Activated T-helper 2 cell treated with anti-CD3 and anti-CD28 coated beads, Interferon-gamma antibody, Interleukin-2, Interleukin-4, amounts not matched to agents 10 μg/mL and 5 μg/mL and 100 μg/mL, durations not matched to agents 14 hours and 24 hours and 36 hours (primary cell): ENCODE data around the gene CLRN1. TPM values are rescaled to one million over a fixed set of nuclear protein-coding genes. Genes with fewer than 3 reads are reported as not detected.

Experiments
- DNase-seq: peaks from one replicate; pipeline ENCODE4 v3.0.0; 2021; ENCODE audit warnings: low spot score
- H3K27ac Mint-ChIP-seq: one replicate; pipeline ENCODE4 v1.8.0; 2021; ENCODE audit warnings: mixed read lengths
- H3K27me3 Mint-ChIP-seq: one replicate; pipeline ENCODE4 v1.8.0; 2021; ENCODE audit warnings: low read depth, mixed read lengths
- H3K36me3 Mint-ChIP-seq: one replicate; pipeline ENCODE4 v1.8.0; 2021; ENCODE audit warnings: low read depth, mixed read lengths
- H3K4me1 Mint-ChIP-seq: one replicate; pipeline ENCODE4 v1.8.0; 2021; ENCODE audit warnings: low read depth, mixed read lengths
- H3K4me3 Mint-ChIP-seq: one replicate; pipeline ENCODE4 v1.8.0; 2021; ENCODE audit warnings: low read depth, mild to moderate bottlenecking, moderate library complexity, mixed read lengths
- H3K9me3 Mint-ChIP-seq: one replicate; pipeline ENCODE4 v1.8.0; 2021; ENCODE audit warnings: mixed read lengths
- intact Hi-C: fragments of 100-400 bp; cut with micrococcal nuclease; formaldehyde crosslinking; loops from one replicate; pipeline ENCODE4 v1.15.1; 2023
- total RNA-seq: library from RNA; stranded (reverse); gene quantifications from 2 replicates; pipeline ENCODE4 v1.2.3, GENCODE V29; 2022

The CLRN1 gene
- total RNA-seq, 1 donor from 2014 or later, result not detected

DNA sequence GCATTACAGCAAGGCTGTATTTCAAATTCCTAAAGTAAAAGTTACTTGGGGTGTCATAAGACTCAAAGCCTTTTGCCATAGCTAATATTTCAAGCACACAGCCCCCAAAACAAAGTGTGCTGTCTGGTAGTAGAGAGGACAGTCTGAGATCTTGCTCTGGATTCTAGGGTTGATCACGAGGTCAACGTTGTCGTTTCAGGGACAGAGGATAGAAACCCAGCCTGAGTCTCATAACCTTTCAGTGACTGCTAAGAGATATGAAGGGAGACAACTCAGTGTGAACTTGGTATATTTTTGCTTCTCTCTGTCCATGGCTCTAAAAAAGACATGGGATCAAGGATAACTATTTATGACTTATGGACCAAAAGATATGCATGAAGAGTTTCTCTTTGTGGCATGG, 41.7 kb downstream of the CLRN1 start:
- no peaks in the 10 kb centered on the region for H3K36me3 Mint-ChIP-seq
- H3K27me3 Mint-ChIP-seq, result peaks cover 7% of the 10 kb centered on the region
- intact Hi-C loops, result no loop called here
- H3K4me3 Mint-ChIP-seq, result no peak overlapping the region
- no peak for DNase-seq
- peaks cover 16% of the 10 kb centered on the region for H3K4me1 Mint-ChIP-seq
- H3K27ac Mint-ChIP-seq, result no peak overlapping the region
- H3K9me3 Mint-ChIP-seq, result no peaks in the 10 kb centered on the region

- Mint-ChIP-seq H3K27me3 (peaks cover 5% of the 10 kb centered on the region), H3K4me3 (no peak overlapping the region), H3K27ac (no peak overlapping the region), H3K9me3 (no peaks in the 10 kb centered on the region), H3K4me1 (peaks cover 7% of the 10 kb centered on the region), H3K36me3 (no peaks in the 10 kb centered on the region)
- DNase-seq, result no peak
- intact Hi-C loops, result loop anchor here (5.0 to 10.0 kb wide), 2 partner anchors 159 to 357 kb away; partner anchors contain the start of gene MED12L
Measured at GRCh38 chr3:150928234-150928633, 44.3 kb downstream of the CLRN1 start.

DNA sequence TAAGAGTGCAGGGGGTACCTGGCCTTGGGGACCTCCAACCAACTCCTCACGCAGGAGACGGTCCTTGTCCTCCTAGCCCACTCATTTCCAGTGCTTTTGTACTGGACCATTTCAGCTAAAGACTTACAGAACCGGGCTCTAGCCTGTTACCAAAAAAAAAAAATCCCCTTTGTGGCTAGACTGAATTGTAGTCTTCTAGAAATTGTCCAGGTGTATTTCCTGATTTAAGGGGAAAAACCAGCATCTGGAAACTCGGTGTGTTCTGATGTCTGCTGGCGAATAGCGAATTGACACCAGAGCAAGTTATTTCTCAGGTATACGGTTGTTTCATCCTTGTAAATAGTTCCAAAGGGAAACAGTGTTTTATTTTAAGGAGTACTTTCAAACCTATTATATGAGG, 46.2 kb downstream of the CLRN1 start:
- H3K9me3 Mint-ChIP-seq, result no peaks in the 10 kb centered on the region
- peak overlapping the region; percentile 45 for H3K4me3 Mint-ChIP-seq
- no peak overlapping the region for H3K27ac Mint-ChIP-seq
- intact Hi-C loops, result loop anchor here (5.0 to 10.0 kb wide), 2 partner anchors 161 to 358 kb away; partner anchors contain the start of gene MED12L
- no peaks in the 10 kb centered on the region for H3K36me3 Mint-ChIP-seq
- peaks cover 7% of the 10 kb centered on the region for H3K27me3 Mint-ChIP-seq
- DNase-seq, result no peak
- H3K4me1 Mint-ChIP-seq, result no peaks in the 10 kb centered on the region

DNA sequence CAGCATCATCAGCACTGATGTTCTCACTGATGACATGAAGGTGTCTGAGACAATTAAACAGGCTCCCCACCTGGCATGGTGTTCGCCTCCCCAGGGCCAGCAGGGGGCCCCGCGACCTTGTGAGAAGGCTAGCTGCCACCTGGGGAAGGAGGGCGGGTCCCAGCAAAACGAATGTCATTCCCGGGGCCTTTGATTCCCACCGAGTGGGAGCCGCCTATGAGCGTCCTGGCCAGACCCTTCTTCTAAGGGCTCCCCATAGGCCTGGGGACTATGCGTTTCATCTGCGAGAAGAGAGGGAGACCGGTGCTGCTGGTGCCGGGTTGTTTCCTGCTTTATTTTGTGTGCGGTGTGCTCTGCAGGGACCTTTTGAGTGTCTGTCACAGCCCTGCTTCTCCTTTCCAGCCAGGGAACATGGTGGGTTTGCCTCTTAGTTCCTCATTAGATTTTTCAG, 46.8 kb downstream of the CLRN1 start:
- peak; percentile 41 for DNase-seq
- Mint-ChIP-seq H3K4me3 (peak overlapping the region; percentile 45), H3K4me1 (no peaks in the 10 kb centered on the region), H3K36me3 (no peaks in the 10 kb centered on the region), H3K27me3 (peaks cover 9% of the 10 kb centered on the region), H3K27ac (no peak overlapping the region), H3K9me3 (no peaks in the 10 kb centered on the region)
- intact Hi-C loops, result loop anchor here (1.0 to 10.0 kb wide), 3 partner anchors 162 to 359 kb away; partner anchors contain the start of gene MED12L

DNA sequence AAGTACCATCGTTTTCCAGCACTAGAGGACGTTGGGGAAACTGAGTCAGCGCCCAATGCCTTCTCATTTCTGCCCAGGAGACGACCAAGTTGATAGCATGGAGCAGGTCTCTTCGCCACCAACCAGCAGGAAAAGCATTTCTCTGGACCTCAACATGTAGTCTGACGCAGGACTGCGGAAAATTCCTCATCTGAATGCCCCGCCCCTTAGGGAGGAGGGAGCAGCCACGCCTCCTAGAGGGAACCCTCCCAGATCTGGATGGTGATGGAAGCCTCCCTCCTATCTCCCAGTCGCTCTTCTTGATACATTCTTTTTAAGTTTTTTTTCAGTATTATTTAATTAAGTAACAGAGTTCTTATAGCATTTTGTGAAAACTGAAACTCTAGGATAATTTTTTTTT, 49.9 kb downstream of the CLRN1 start:
- DNase-seq, result no peak

GRCh38 chr3:150921209-150921608, 51.3 kb downstream of the CLRN1 start:
- Mint-ChIP-seq H3K27me3 (peaks cover 21% of the 10 kb centered on the region), H3K4me3 (no peak overlapping the region), H3K27ac (no peak overlapping the region), H3K9me3 (no peaks in the 10 kb centered on the region), H3K4me1 (no peaks in the 10 kb centered on the region), H3K36me3 (no peaks in the 10 kb centered on the region)
- no peak for DNase-seq
- intact Hi-C loops, result loop anchor here (10.0 kb wide), 1 partner anchor 364 kb away; no protein-coding TSS in a partner anchor

More for the DNA sequence above, 49.9 kb downstream of the CLRN1 start:
- Mint-ChIP-seq H3K27me3 (peaks cover 21% of the 10 kb centered on the region), H3K4me1 (no peaks in the 10 kb centered on the region), H3K9me3 (no peaks in the 10 kb centered on the region), H3K27ac (no peak overlapping the region), H3K36me3 (no peaks in the 10 kb centered on the region), H3K4me3 (no peak overlapping the region)
- intact Hi-C loops, result loop anchor here (10.0 kb wide), 1 partner anchor 362 kb away; no protein-coding TSS in a partner anchor

GRCh38 chr3:150920236-150920635, 52.3 kb downstream of the CLRN1 start:
- Mint-ChIP-seq H3K4me1 (no peaks in the 10 kb centered on the region), H3K4me3 (no peak overlapping the region), H3K27ac (no peak overlapping the region), H3K27me3 (peaks cover 21% of the 10 kb centered on the region), H3K36me3 (no peaks in the 10 kb centered on the region), H3K9me3 (no peaks in the 10 kb centered on the region)
- no peak for DNase-seq
- intact Hi-C loops, result loop anchor here (10.0 kb wide), 1 partner anchor 365 kb away; no protein-coding TSS in a partner anchor

GRCh38 chr3:150917951-150918350, 54.6 kb downstream of the CLRN1 start:
- H3K9me3 Mint-ChIP-seq, result no peaks in the 10 kb centered on the region

GRCh38 chr3:150913133-150913922, 59.2 kb downstream of the CLRN1 start:
- Mint-ChIP-seq H3K36me3 (no peaks in the 10 kb centered on the region), H3K9me3 (no peaks in the 10 kb centered on the region), H3K27me3 (peaks cover 18% of the 10 kb centered on the region), H3K4me1 (no peaks in the 10 kb centered on the region), H3K27ac (no peak overlapping the region), H3K4me3 (no peak overlapping the region)
- DNase-seq, result no peak
- intact Hi-C loops, result no loop called here

More at GRCh38 chr3:150917951-150918350, 54.6 kb downstream of the CLRN1 start:
- no peak overlapping the region for H3K4me3 Mint-ChIP-seq
- H3K36me3 Mint-ChIP-seq, result no peaks in the 10 kb centered on the region
- H3K27me3 Mint-ChIP-seq, result peaks cover 24% of the 10 kb centered on the region
- intact Hi-C loops, result no loop called here
- H3K27ac Mint-ChIP-seq, result no peak overlapping the region
- no peaks in the 10 kb centered on the region for H3K4me1 Mint-ChIP-seq
- no peak for DNase-seq

DNA sequence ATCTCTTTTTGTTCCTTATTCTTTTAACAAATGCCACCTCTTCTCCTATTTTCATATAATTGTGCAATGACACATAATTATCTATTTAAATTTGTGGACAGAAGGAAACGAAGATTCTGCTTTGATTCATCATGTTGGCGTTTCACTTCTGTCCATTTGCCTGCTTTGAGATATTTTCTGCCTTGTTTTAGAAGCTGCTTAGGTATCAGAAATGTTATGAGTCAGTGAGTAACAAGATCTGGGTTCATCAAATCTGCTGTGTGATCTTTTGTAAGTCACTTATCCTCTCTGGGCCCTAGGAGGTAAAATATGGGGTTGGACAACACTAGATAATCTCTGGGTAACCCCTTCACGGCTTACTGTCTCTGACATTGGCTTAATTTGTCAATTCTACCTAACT, 60.0 kb downstream of the CLRN1 start:
- no peak overlapping the region for H3K27ac Mint-ChIP-seq
- intact Hi-C loops, result no loop called here

DNA sequence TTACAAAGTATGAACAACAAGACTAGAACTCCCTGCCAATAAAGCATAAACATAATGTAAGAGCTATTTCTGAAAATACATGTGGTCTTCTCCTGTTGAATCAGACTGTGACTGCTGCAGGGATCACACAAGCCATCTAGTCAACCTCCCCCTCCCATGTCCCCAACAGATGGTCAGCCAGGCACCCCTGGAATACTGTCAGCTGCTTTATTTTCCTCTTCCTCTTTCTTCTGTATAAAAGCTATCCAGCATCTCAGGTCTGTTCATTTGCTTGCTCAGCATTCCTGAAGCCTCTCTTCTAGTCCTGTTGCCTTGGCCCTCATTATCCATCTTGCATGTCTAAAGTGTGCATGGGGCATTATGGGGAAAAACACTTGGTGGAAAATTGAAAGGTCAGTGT, 60.8 kb downstream of the CLRN1 start:
- Mint-ChIP-seq H3K4me3 (no peak overlapping the region), H3K9me3 (no peaks in the 10 kb centered on the region), H3K4me1 (no peaks in the 10 kb centered on the region), H3K27ac (no peak overlapping the region), H3K36me3 (no peaks in the 10 kb centered on the region), H3K27me3 (peaks cover 28% of the 10 kb centered on the region)
- intact Hi-C loops, result no loop called here
- DNase-seq, result no peak

More for the DNA sequence above, 60.0 kb downstream of the CLRN1 start:
- no peaks in the 10 kb centered on the region for H3K36me3 Mint-ChIP-seq
- no peak overlapping the region for H3K4me3 Mint-ChIP-seq
- no peak for DNase-seq
- H3K27me3 Mint-ChIP-seq, result peaks cover 26% of the 10 kb centered on the region
- H3K4me1 Mint-ChIP-seq, result no peaks in the 10 kb centered on the region
- H3K9me3 Mint-ChIP-seq, result no peaks in the 10 kb centered on the region

DNA sequence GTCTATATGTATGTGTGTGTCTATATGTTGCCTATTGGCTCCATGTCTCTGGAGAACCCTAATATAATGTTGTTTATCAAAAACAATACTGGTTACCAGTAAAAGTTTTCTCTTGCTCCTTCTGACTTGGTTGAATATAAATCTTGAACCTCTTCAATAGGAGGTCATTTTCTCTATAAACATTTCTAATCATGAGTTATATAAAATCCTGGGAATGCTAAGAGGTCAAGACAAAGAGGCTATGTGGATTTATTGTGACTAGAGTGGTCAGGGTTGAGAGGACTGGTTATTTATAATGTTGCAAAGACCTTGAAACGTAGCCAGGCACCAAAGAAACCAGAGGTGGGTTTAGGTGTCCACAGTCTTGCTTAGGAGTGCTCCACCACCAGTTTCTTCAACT, 66.1 kb downstream of the CLRN1 start:
- Mint-ChIP-seq H3K4me3 (no peak overlapping the region), H3K27ac (no peak overlapping the region), H3K36me3 (no peaks in the 10 kb centered on the region), H3K27me3 (peaks cover 48% of the 10 kb centered on the region), H3K4me1 (no peaks in the 10 kb centered on the region), H3K9me3 (no peaks in the 10 kb centered on the region)
- intact Hi-C loops, result no loop called here
- DNase-seq, result no peak

- intact Hi-C loops, result no loop called here
- H3K27me3 Mint-ChIP-seq, result peaks cover 48% of the 10 kb centered on the region
- DNase-seq, result no peak
- H3K4me1 Mint-ChIP-seq, result no peaks in the 10 kb centered on the region
- H3K36me3 Mint-ChIP-seq, result no peaks in the 10 kb centered on the region
- no peak overlapping the region for H3K27ac Mint-ChIP-seq
- no peak overlapping the region for H3K4me3 Mint-ChIP-seq
- no peaks in the 10 kb centered on the region for H3K9me3 Mint-ChIP-seq
Measured at GRCh38 chr3:150905746-150906145, 66.8 kb downstream of the CLRN1 start.
